Loucy (cell line): ENCODE measurements around the gene TBC1D3B.
"Not testable (repeated sequence)": the region's sequence is repeated elsewhere in the genome, so short reads cannot be mapped to it uniquely, and the experiment has no call there.

ENCODE experiments used
- EZH2phosphoT487 ChIP-seq: fragments of 200-600 bp; IDR thresholded peaks from 2 replicates; pipeline ENCODE4 v1.6.1; 2018; ENCODE audit warnings: antibody characterized with exemption, mild to moderate bottlenecking, moderate library complexity, borderline replicate concordance
- TF ChIP-seq, protein P1 (sequence below): fragments of 200-600 bp; sonication (generic); conservative IDR thresholded peaks from 2 replicates; pipeline ENCODE4 v1.5.1; 2014; ENCODE audit warnings: mild to moderate bottlenecking, antibody characterized with exemption, low read length

- TF ChIP-seq, protein P1, sequence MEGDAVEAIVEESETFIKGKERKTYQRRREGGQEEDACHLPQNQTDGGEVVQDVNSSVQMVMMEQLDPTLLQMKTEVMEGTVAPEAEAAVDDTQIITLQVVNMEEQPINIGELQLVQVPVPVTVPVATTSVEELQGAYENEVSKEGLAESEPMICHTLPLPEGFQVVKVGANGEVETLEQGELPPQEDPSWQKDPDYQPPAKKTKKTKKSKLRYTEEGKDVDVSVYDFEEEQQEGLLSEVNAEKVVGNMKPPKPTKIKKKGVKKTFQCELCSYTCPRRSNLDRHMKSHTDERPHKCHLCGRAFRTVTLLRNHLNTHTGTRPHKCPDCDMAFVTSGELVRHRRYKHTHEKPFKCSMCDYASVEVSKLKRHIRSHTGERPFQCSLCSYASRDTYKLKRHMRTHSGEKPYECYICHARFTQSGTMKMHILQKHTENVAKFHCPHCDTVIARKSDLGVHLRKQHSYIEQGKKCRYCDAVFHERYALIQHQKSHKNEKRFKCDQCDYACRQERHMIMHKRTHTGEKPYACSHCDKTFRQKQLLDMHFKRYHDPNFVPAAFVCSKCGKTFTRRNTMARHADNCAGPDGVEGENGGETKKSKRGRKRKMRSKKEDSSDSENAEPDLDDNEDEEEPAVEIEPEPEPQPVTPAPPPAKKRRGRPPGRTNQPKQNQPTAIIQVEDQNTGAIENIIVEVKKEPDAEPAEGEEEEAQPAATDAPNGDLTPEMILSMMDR: not testable (repeated sequence)
- not testable (repeated sequence) for TF ChIP-seq EZH2phosphoT487
These were observed 55.3 kb downstream of the TBC1D3B start for GRCh38 chr17:36121099-36121498.
